22Rv1 (cell line): ENCODE results near the gene DMAC2L.
"Not testable (repeated sequence)": the region's sequence is repeated elsewhere in the genome, so short reads cannot be mapped to it uniquely, and the experiment has no call there.

Experiments used
- CTCF ChIP-seq: fragments of 450-650 bp; IDR thresholded peaks from 2 replicates; pipeline ENCODE4 v1.5.1; 2017; ENCODE audit warnings: mild to moderate bottlenecking
- ZFX ChIP-seq: fragments of 450-650 bp; IDR thresholded peaks from 2 replicates; pipeline ENCODE4 v1.6.1; 2017; ENCODE audit warnings: antibody characterized with exemption, borderline replicate concordance

GRCh38 chr14:50356283-50356682, 44.2 kb downstream of the DMAC2L start:
- TF ChIP-seq CTCF, ZFX: not testable (repeated sequence)
